Inflammatory macrophage treated with lipopolysaccharide for 4 hours (primary cell): ENCODE measurements around the gene OSBPL5.
A peak's percentile ranks its signal among the peaks of the same experiment; 100 is the strongest.

Source experiments
- DNase-seq: peaks from one replicate; pipeline ENCODE4 v3.0.0-alpha.2; 2020

The OSBPL5 gene

DNA sequence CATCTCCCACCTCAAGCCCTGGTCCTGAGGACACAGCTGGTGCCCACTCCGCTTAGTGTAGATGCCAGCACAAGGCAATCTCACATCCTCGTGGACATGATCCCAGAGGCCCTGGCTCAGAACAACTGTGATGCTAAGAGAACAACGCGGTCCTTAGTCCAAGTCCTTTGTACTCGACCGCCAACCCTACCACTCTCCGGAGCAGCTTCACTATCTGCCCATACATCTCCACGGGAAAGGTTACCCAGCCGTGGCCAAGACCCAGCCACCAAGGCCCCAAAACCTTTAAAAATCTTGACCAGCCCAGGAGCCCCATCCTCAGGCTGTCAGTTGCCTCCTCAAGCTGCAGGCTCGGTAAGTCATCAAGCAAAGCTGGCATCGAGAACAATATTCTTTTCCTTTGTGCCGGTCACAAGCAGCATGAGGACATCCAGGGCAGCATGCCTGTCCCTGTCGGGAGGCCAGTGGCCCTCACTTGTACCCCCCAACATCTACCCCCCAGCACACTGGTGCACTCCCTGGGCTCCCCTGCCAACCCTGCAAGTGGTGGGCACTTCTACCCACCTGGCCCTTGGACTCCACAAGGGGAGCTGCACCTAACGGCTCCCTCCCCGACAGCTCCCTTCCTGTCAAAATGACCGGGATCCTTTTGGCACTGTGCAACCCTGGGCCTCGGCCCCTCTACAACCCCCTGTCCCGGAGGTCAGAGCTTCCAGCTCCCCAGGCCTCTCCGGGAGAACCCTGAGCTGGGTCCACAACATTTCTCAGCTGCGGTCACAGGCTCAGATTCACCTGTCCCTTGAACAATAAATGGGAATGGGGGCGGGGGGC is 2.5 kb downstream of the OSBPL5 start:
- DNase-seq: no peak

DNA sequence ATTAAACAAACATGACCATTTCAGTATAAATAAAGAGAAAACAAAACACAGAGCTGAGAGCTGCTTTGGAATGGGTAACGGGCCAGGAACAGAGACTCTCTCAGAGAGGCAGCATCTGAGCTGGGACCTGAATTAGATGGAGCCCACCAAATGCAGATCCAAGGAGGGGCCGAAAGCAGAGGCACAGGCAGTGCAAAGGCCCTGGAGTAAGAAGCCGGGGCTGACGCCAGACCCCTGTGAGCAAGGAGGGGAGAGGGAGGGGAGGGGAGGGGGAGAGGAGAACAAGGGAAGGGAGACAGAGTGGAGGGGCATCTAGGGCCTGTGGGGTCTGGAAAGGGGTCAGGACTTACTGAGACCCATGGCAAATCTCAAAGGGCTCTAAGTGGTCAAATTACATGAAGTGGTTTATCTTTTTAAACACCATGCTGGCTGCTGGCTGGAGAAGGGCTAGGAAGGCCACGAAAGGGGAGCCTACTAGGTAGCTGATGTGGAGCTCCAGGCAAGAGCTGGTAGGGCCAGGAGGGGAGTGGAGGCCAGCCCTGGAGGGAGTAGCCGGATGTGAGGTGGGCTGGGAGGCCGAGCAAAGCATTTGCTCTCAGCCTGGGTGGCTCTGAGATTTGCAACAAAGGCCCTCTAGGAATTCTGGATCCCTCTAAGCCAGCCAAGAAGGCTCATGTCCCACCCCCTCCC is 3.2 kb downstream of the OSBPL5 start:
- no peak for DNase-seq

DNA sequence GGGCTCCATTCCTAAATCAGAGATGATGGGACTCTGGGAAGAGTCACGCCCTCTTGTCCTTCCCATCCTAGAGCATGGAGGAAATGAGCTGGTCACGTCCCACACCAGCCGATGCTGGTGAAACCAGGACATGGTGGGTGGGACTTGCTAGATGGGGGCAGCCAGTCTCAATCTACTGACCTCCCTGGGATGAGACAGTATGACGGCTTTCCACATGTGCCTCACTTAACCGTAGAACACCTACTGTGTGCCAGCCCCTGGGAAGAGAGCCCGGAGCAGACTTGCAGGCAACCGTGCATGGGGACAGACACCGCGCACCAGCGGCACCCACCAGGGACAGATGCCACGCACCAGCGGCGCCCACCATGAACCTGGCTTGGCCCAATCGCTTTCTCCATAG is 3.8 kb downstream of the OSBPL5 start:
- DNase-seq: no peak

- peak; percentile 46 for DNase-seq
These were observed 4.7 kb downstream of the OSBPL5 start for GRCh38 chr11:3160252-3161031.

DNA sequence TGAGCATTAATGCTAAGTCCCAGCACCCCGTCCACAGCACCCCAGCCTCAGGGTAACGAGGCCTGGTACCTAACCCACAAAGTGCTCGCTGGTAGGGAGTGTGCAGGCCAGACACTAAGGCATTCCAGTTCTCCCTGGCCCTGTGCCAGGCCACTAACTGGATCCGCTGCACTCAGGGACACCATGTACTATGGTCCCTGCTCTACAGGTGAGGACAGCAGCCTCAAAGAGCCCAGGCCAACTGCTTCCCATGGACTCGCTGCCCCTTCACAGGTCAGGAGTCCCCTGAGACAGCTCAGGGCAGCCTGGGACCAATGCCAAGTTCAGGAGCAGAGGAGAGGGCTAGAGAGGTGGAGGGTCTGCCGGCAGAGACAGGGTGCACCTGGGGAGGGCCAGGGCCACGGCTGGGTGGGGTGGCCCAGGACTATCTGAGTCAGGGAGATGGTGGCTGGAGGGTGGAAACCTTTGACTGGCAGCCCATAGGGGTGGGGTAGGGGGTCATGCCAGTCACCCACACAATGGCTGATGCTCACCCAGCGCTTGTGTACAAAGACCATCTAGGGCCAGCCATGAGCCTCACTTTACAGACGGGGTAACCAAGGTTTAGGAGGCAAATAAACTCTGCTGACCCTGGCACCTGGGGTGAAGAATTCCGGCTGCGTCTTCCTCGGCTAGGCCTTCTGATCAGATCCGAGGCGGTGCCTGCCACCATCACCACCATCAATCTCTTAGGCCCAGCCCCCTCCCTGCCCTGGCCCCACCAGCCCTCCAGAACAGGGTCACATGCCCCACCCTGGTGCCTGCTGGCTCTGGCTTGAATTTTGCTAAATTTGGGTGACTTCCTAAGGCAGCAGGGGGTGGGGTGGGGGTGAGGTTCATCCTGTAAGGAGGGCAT is 5.6 kb downstream of the OSBPL5 start:
- no peak for DNase-seq

- no peak for DNase-seq
These were observed 6.3 kb downstream of the OSBPL5 start for GRCh38 chr11:3158821-3159220.

- no peak for DNase-seq
These were observed 6.9 kb downstream of the OSBPL5 start for GRCh38 chr11:3158131-3158591.

GRCh38 chr11:3157381-3158130 is 7.6 kb downstream of the OSBPL5 start:
- no peak for DNase-seq

GRCh38 chr11:3156661-3157311 is 8.3 kb downstream of the OSBPL5 start:
- no peak for DNase-seq

DNA sequence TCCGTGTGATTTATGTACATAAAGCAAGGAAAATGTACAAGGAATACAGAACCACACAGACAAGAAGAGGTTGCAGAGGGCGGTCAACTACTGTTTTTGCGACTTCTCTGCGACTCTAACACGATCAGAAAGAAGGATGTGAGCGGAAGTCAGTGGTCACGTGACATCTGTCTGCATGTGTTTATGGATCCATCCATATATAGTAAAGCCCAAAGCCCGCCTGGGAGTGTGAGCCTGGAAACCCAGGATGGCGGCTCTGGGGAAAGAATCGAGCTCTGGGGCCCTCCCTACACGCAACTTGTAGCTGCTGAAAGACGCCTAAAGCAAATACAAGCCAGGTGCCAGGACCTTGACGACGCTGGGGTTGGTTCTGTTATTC is 8.8 kb downstream of the OSBPL5 start:
- DNase-seq: no peak

GRCh38 chr11:3155691-3156258 is 9.3 kb downstream of the OSBPL5 start:
- DNase-seq: no peak

DNA sequence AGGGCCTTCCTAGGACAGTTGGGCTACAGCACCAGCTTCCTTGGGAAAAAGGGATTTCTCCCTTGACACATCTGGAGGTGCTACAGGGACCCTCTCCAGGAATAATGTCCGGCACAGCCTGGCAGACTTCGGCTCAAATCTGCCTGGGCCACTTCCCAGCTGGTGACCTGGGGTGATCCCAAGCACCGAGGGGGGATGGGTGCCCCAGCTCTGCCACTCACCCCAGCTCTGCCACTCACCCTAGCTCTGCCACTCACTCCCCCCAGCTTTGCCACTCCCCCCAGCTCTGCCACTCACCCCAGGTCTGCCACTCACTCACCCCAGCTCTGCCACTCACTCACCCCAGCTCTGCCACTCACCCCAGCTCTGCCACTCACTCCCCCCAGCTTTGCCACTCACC is 9.9 kb downstream of the OSBPL5 start:
- no peak for DNase-seq

GRCh38 chr11:3154001-3154599 is 11.0 kb downstream of the OSBPL5 start:
- no peak for DNase-seq

DNA sequence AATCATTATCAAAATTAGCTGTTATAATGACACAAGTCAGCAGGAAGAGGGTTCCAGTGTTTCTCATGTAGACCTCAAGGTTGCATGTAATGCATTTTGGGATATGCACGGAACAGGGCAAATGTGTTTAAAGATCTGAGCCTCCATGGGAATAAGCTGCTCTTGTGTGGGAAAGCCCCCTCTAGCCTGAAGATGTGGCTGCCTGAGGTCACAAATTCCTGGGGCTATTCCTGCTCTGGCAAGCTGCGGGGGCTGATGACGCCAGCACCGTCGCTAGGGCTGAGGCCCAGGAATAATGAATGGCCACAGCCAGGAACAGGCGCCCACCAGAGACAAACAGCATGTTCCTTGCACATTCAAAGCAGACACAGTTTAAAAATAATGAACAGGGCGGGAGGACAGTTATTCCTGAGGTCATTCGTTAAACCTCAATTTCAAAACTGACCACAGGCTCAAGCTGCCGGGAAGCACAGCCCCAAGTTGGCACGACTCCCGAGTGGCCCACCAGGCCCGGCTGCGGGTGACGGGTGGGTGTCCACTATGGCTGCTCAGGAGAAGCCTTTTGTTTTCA is 11.7 kb downstream of the OSBPL5 start:
- peak; percentile 67 for DNase-seq

DNA sequence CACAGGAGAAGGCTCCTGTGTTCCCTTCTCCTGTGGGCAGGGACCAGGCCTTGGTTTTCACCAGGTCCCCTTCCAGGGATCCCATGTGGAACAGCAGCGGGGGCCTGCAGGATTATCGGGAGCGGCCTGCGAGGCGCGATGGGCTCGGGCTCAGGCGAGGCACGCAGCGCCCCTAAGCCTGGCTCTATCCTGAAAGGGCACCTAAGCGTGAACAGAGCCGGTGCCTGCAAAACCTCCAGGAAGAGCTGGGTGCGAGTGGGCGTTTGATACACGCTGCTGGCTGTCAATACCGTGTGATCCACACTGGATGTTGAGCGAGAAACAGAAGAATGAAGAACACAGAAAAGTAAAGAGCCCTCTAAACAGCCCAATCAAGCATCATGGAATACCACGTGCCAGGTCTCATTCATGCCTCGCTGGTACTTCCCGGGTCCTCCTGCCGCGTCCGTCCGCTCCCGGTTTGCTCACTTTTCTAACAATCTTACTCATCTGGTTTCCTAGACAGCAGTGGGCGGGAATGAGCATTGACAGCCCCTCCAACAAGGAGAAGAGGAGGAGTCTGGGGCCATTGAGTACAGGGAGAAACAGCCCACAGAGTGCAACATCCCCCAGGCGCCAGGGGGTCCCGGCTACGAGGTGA is 12.5 kb downstream of the OSBPL5 start:
- DNase-seq: no peak

GRCh38 chr11:3150726-3151125 is 14.4 kb downstream of the OSBPL5 start:
- DNase-seq: no peak

DNA sequence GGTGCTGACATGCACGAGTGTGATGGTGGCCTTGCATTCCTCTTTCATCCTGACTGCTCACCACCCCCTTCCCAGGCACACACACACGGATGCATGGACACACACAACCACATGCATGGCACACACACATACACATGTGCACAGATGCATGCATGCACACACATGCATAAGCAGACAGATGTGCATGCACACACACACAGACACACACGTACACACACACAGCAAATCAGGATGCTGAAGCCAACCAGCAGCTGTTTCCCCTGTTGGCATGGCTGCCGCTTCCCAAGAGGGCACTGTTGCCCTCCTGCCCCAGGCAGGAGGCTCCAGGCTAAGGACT is 15.3 kb downstream of the OSBPL5 start:
- DNase-seq: no peak

- DNase-seq: no peak
These were observed 15.9 kb downstream of the OSBPL5 start for GRCh38 chr11:3148990-3149851.
